Right renal cortex interstitium (tissue), 3 donors: ENCODE results near the gene DAB1. TPM values are rescaled to one million over a fixed set of nuclear protein-coding genes. Genes with fewer than 3 reads are reported as not detected.
"Not testable (repeated sequence)": the region's sequence is repeated elsewhere in the genome, so short reads cannot be mapped to it uniquely, and the experiment has no call there.

Experiments
- DNase-seq, 3 donors: peaks; one replicate each; pipeline ENCODE4 v3.0.0-alpha.2; 2013; ENCODE audit warnings: low read depth in 3 of 3, low spot score in 2 of 3
- polyA plus RNA-seq, 3 donors: library from polyadenylated mRNA; unstranded; fragments of 120-200 nt; gene quantifications; one replicate each; pipeline ENCODE4 v1.2.1, GENCODE V29; 2013; ENCODE audit not compliant: insufficient read length in 3 of 3

The DAB1 gene
- polyA plus RNA-seq, 3 donors, result 6.3 to 6.9 (median 6.7) TPM

DNA sequence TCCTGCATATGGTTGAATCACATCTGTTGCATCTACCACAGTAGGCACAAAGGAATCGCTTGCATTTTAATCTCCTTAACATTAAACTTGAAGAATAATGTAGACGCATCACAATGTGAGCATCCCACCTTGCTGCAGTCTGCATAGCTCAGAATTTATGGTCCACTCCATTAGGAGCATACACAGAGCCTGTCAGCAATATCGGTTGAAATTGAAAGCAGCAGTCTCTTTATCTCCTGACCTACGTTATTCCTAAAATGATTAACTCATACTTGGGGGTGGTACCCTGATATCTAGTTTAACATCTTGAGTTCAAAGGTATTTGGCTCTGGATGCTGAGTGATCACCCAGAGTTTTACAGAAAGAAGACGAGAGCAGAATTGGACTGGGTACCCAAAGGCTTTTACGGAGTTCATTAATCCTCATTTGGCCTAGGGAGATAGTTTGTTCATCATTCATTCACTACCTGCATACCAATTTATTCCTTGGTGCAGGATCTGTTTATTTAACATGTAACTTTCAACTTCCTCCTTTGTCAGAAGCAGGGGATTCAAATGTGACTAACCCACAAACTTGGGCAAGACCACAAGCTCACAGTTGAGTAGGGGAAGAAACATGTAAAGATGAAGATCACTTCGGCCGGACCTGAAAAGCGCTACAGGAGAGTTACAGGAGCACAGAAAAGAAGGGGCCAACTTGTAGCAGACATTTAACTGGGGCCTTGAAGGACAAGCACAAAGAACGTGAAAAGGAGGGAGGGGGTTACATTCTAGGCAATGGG, 187.9 kb downstream of the DAB1 start:
- DNase-seq, result no peak

DNA sequence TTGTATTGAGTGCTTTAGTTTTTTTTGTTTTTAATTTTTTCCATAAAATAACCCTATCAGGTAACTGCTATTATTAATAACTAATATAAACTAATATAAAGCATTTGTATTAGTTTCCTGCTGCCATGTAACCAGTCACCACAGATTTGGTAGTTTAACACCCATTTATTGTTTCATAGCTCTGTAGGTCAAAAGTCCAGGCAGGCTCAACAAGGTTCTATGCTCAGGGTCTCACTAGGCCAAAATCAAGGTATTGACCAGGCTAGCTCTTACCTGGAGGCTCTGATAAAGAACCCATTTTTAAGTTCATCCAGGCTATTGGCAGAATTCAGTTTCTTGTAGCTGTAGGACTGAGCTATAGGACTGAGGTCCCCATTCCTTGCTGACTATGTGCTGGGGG, 189.4 kb downstream of the DAB1 start:
- DNase-seq, result no peak

DNA sequence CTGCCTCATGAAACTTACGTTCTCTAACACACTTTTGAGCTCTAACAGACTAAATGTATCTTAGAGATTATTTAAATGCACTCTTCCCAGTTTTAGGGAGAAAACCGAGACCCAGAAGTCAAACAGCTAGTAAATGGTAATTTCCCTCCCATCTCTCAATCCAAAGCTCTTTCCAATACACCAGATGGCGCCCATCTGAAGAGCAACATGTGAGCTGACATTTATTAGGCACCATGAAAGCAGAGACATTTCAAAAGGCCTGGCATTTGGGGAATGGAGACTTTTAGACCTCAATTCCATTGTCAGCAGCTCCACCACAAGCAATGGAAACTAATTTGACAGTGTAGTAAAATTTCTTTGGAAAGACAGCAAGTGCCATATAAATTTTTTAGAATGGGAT, 191.4 kb downstream of the DAB1 start:
- DNase-seq, result no peak

DNA sequence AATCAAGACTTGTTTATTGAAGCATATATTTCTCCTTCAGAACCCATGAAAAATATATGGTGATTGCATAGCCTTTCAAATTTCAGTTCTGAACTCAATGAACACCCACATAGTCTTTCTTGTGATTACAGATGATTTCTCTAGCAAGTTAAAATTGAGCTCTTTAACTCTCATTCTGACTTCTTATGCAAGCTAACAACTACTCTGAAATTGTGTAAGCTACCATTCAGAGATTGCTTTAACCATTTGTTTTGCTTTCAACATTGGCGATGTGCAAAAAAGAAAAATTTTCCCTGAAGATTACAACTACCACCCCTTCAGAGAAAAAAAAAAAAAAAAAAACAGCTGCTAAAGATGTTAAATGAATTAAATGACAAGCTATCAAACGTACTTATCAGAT, 193.9 kb downstream of the DAB1 start:
- DNase-seq, result no peak

DNA sequence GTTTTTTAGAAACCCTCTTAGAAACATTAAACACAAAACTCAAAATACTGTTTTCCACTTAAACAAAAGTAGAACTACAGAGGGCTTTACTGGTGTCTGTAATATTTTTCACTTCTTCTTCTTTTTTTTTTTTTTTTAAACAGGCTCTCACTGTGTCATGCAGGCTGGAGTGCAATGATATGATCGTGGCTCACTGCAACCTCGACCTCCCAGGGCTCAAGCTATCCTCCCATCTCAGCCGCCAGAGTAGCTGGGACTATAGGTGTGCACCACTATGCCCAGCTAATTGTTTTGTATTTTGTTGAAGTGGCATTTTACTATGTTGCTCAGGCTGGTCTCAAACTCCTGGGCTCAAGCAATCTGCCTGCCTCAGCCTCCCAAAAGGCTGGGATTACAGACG, 194.8 kb downstream of the DAB1 start:
- DNase-seq, result no peak

DNA sequence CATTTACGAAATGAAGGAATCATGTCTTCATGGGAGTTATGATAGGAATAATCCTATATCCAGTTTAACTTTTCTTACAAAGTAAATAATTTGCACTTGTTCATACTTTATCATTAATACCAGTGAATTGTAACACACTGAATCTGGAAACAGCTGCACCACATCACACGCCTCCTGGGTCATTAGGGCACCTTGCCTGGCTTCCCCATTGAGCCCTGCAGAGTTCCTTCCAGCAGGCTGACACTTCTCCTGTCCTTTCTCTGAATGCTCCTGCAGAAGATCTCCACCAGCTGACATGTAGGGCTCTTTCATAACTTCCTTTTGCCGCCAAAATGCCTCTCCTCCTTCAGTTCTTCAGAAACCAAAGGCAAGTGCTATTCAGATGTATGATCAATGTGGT, 201.1 kb downstream of the DAB1 start:
- DNase-seq, result no peak

DNA sequence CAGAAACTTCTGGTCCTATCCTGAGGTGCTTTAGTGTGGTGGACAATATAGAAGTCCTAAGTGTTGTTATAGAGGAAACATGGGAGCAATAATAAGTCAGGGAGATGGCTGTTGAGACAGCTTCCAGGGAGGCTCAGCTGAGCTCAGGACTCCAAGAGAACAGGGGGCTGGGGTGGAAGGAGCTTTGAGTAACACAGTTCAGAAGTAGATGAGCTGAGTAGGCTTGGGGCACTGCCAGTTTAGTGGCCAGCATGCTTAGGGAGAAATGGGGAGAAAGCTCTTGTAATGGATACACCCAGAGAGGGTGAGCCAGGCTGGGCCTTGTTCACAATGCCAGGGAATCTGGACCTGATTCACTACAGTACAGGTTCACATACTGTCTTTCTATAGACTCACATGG, 201.6 kb downstream of the DAB1 start:
- DNase-seq, result no peak

DNA sequence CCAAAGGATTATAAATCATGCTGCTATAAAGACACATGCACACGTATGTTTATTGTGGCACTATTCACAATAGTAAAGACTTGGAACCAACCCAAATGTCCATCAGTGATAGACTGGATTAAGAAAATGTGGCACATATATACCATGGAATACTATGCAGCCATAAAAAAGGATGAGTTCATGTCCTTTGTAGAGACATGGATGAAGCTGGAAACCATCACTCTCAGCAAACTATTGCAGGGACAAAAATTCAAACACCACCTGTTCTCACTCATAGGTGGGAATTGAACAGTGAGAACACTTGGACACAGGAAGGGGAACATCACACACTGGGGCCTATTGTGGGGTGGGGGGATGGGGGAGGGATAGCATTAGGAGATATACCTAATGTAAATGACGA, 203.0 kb downstream of the DAB1 start:
- not testable (repeated sequence) for DNase-seq

DNA sequence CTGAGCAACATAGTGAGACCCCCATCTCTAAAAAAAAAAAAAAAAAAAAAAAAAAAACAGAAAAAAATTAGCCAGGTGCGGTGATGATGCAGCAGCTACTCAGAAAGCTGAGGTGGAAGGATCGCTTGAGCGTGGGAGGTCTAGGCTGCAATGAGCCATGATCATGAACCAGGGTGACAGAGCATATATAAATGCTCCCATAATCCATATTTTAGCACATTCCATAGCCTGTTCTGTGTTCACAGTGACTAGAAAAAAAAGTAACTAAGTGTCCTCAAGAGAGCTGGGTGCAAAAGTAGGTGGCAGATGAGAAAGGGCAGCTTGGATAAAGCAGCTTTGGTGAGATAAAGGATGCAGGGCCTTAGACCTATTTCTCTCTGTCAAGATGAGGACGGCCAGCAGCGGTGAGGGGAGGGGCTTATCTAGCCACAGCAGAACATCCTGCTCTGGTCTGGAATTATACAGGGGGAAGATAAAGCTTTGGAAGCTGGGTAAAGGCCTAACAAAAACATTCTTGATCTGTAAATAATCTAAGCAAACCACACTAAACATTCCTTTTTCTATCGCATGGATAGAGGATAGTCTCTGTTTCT, 205.3 kb downstream of the DAB1 start:
- no peak for DNase-seq

DNA sequence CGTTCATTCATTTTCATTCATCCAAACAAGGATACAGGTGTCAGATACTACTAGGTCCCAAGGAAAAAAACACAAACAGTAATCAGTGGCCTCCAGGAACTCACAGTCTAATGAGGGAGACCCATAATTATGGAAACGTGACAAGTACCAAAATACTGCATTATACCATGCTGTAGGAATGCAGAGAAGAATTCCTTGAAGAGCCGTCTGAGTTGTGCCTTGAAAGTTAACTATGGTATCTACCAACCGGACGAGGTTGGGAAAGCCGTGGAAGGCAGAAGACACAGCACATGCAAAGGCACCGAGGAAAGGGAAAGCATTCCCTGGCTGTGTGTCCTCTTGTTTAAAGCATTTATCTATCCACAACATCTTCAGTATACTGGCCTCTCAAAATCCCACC, 206.0 kb downstream of the DAB1 start:
- no peak for DNase-seq

DNA sequence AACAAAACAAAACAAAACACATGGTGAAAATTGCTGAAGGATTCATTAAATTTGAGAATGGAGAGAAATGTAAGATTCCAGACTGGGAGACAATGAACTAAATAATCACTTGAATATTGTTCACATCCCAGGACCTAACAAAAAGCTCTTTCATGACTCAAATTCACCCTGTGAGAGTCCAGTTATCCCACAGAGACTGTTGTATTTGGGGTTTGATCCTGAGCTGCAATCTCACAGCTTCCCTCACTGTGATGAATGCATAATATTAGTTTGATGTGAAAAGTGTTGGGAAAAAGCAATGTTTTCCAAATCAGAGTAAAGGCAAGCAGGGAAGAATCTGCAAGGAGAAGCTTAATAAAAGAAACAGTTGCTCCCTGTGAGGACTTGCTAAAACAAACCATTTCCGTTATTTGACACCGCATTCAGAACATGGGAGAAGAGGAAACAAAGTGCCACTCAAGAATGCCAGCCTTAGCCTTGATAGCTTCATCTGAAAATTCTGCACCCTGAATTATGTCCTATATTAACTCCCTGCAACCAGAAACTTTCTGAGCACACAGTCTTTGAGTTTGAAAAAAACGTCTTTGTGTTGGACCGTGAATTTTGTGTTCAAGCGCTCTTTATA, 208.8 kb downstream of the DAB1 start:
- DNase-seq, result peak in 1 of 3 donors; percentile 16

DNA sequence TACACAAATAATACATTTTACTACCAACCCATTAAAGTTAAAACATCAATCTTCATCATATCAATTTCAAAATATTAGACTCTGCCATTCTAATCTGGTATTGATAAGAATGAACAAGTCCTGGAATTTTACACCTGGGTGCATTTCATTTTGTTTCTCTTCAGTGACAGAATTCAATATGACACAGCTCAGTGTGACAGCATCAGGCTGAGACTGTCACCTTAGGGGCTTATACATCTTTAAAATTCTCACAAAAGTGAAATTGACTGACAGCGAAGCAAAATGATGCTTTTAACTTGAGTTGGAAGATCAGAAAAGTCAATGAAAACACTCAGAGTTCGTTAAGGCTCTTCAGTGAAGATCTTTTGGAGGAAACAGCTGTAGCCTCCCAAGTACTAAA, 213.0 kb downstream of the DAB1 start:
- no peak for DNase-seq

DNA sequence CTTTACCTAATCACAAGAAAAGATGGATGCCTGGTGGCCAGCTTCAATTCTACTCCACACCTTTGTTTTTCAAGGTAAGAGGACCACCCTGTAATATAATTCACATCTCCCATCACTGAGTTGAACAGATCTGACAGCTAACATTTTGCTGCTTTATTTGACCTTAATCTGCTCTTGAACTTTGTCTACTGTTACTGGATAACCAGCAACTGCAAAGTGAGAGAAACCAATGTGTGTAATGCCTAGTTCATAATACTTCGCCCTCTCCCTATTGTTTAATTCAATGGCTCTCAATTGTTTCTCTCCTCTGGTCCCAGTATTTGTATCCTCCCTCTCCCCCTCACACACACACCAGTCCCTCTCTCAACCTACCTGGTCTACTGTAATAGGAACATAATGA, 214.4 kb downstream of the DAB1 start:
- no peak for DNase-seq

DNA sequence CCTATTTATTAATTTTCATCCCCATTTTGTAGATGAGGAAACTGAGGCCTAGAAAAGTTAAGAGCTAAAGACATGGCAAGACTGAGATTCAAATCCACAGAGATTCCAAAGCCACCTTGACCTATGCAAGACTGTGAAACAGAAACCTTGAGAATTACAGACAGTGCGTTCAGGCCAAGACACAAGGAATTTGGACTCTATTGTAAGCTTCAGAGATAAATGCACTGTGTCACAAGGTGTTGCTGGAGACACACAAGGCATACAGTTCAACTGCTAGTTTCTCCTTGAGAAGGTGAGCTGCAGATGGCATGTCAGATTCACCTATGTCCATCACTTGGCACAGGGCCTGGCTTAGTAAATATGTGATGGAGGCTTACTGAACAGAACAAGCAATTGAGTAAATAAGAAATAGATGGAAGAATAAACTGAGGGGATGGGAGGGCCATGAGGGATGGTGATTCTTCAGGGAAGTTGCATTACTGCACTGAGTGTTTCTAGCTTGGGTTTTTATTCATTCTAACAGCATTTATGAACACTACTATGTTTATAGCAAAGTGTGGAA, 215.0 kb downstream of the DAB1 start:
- DNase-seq, result no peak

DNA sequence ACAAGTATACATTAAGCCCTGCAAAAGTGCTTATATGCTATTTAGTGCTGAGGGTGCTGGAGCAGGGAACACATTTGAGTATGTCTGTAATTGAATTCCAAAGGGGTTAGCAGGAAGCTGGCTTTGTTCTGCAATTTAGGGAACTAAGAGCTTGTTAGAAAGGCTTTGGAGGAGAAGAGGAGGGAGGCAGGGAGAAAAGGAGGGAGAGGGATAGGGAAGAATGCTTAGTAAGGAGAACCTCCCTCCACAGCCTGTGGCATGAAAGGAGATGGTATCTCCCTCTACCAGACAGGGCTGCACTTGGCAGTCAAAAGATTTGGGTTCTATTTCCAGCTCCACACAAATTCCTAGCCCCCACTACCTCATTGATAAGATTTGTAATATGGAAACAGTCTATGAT, 217.8 kb downstream of the DAB1 start:
- DNase-seq, result no peak

DNA sequence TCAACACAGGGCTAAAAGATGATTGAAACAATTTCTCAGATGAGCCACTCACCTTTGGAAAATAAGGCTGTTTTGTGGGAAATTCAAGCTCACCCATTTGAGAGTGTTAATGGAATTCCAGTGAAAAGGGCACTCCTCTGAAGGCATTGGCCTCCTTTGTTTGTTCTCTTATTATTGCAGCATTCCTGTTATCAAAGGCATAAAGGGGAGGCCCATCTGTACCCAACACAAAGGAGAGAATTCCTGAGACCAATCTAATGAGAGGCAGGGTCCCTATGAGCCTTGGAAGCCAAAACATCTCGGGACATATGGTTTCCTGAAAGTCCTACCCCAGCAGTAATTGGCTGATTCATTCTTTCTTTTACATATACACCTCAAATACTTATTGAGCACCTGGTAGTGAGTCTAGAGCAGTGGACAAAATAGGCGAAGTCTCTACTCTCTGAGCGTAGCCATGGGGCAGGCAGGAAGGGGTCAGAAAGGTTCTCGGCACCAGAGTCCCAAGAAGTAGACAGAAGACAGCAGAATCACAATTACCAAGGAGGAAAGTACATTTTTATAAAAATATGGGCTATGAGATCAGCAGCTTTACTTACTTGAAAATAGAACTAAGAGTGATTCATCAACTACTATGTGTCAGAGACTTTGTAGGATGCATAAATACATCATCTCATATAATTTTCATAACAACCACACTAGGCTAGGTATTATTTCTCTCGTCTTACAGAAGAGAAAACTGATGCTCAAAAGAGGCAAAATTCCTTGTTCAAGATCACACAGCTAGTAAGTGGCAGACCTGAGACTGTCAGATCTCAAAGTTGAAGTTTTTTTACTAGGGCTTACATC, 218.7 kb downstream of the DAB1 start:
- no peak for DNase-seq

DNA sequence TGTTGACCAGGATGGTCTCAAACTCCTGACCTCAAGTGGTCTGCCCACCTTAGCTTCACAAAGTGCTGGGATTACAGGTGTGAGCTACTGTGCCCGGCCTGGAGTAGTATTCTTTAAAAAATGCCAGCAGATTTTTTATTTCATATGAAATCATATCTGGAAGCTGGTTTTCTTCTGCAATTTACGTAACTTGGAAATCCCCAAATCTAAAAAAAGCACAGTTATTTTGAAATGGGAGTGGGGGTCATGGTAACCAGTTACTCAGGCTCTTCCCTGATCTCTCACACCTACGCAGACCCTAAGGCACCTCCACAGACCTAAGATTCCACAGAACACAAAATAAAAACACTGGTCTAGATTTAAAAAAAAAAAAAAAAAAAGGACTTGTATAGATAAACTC, 219.8 kb downstream of the DAB1 start:
- no peak for DNase-seq

DNA sequence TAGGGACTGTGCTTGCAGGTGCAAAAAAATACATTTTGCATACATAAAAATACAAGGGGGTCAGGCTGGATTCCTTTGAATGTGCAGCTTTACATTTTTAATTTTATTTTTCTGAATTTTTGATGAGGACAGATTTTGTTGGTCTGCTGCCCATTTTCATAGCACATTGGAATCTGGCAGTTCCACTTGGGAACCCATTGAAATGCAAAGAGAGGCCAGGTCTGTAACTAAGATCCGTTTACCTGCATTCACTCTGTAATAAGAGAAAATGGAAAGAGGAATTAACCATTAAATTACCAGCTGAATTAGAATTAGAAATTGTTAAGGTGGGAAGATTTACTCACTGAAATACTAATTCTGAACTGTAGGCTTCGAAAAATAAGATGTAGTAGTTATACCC, 221.6 kb downstream of the DAB1 start:
- no peak for DNase-seq

DNA sequence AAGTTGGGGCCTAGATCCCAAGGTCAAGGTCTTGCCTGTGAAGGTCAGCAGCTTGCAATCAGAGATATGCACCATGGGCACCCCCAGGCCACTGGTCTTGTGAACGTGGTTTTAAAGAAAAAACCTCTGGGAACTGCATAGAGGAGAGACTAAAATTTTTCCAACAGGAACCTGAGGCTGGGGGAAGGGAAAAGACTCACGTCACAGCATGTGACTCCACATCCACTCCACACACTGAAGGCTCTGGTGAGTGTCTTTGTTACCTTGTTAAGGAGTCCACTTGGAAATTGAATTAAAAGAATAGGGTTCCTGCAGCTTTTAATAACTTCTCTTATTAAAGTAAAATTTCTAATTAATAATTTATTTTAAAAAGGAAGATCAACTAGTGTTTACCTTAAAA, 224.9 kb downstream of the DAB1 start:
- no peak for DNase-seq

DNA sequence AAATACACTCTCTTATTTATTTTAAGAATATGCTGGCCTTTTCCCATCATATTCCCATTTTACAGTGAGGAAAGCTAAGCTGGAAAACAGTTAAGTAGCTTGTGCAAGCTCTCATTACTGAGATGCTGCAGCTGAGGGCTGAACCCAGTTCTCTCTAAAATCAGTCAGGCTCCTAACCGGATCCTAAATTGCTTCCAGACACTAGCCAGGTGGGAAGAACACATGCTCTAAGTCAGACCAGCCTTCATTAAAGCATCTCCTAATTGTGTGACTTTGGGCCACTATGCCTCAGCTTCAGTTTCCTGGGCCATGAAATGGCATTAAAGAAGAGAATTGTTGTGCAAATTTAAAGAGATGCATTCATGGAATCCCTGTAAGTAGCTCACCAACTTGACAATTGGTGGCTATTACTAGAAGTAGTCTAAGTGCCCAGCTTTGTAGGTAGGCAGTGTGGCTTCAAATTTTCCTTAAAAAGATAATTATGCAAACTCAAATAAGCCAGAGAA, 228.4 kb downstream of the DAB1 start:
- no peak for DNase-seq

DNA sequence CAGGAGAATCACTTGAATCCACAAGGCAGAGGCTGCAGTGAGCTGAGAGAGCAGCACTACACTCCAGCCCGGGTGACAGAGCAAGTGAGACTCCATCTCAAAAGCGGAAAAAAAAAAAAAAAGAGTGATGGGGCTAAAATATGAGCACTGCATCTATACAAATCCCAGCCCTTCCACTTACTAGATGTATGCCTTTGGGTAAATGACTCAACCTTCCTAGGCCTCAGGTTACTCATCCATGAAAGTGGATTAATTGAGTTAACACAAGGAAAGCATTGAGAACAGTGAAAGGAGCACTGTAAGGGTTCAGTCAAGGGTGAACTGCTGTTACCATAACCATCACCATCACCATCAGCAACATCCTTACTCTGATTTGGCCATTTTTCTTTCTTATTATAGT, 231.6 kb downstream of the DAB1 start:
- no peak for DNase-seq
